Measurements from ENCODE around the gene ASTN1. TPM values are rescaled to one million over a fixed set of nuclear protein-coding genes. Genes with fewer than 3 reads are reported as not detected.

Gene ASTN1
- total RNA-seq, 1 experiment from 2014 or later, result 0.05 TPM

- no peak for TF ChIP-seq CTCF (IDR thresholded peaks at IDR 0.05)
- TF ChIP-seq REST (IDR thresholded peaks at IDR 0.05; ENCODE audit: insufficient read depth in 1 of 2, low read depth in 2 of 2, low read length in 1 of 2), result no peak
- TF ChIP-seq TCF7L2 (IDR thresholded peaks at IDR 0.05; ENCODE audit: low read depth, low read length), result no peak
- TF ChIP-seq POLR2AphosphoS5 (IDR thresholded peaks at IDR 0.05; ENCODE audit: low read depth, low read length), result no peak
- no peak for TF ChIP-seq SIN3A (IDR thresholded peaks at IDR 0.05; ENCODE audit: borderline replicate concordance, insufficient read depth, low read depth, low read length)
- no TSS peak for BruUV-seq (replicated peaks)
- Histone ChIP-seq H3K27ac (ENCODE audit: low read length) (no peak overlapping the region), H3K27me3 (ENCODE audit: control insufficient read depth, insufficient read depth, low read length) (no peaks in the 10 kb centered on the region), H3K4me1 (ENCODE audit: control insufficient read depth, insufficient read depth, low read length) (no peaks in the 10 kb centered on the region), H3K4me3 (ENCODE audit: low read depth in 2 of 2, low read length in 2 of 2) (no peak overlapping the region), H3K9me3 (ENCODE audit: control insufficient read depth, insufficient read depth, low read depth, low read length) (no peaks in the 10 kb centered on the region), H3K36me3 (ENCODE audit: control insufficient read depth, insufficient read depth, low read length) (no peaks in the 10 kb centered on the region)
- ChIA-PET POLR2A (no interaction called here), CTCF (no interaction called here)
- in situ Hi-C loops (cut with HindIII; ENCODE audit: low pct_unique_long_range_greater_than_20kb, low sequenced_read_pairs) (no loop called here), intact Hi-C loops (cut with micrococcal nuclease; ENCODE audit: unreplicated experiment) (no loop called here)
- no peak for ATAC-seq
- no peak for DNase-seq (ENCODE audit: low read depth, low spot score)
Observed at GRCh38 chr1:177146499-177146898, 18.0 kb downstream of the ASTN1 start.

GRCh38 chr1:177145106-177146070, 19.1 kb downstream of the ASTN1 start:
- ChIA-PET CTCF (no interaction called here), POLR2A (no interaction called here)
- Histone ChIP-seq H3K27ac (ENCODE audit: low read length) (no peak overlapping the region), H3K4me3 (ENCODE audit: low read depth in 2 of 2, low read length in 2 of 2) (no peak overlapping the region), H3K27me3 (ENCODE audit: control insufficient read depth, insufficient read depth, low read length) (no peaks in the 10 kb centered on the region), H3K4me1 (ENCODE audit: control insufficient read depth, insufficient read depth, low read length) (no peaks in the 10 kb centered on the region), H3K36me3 (ENCODE audit: control insufficient read depth, insufficient read depth, low read length) (no peaks in the 10 kb centered on the region), H3K9me3 (ENCODE audit: control insufficient read depth, insufficient read depth, low read depth, low read length) (no peaks in the 10 kb centered on the region)
- no peak for TF ChIP-seq REST (IDR thresholded peaks at IDR 0.05; ENCODE audit: insufficient read depth in 1 of 2, low read depth in 2 of 2, low read length in 1 of 2)
- TF ChIP-seq SIN3A (IDR thresholded peaks at IDR 0.05; ENCODE audit: borderline replicate concordance, insufficient read depth, low read depth, low read length), result no peak
- no peak for TF ChIP-seq CTCF (IDR thresholded peaks at IDR 0.05)
- no peak for TF ChIP-seq POLR2AphosphoS5 (IDR thresholded peaks at IDR 0.05; ENCODE audit: low read depth, low read length)
- no peak for TF ChIP-seq TCF7L2 (IDR thresholded peaks at IDR 0.05; ENCODE audit: low read depth, low read length)
- BruUV-seq (replicated peaks), result no TSS peak
- ATAC-seq (no peak), DNase-seq (ENCODE audit: low read depth, low spot score) (no peak)
- in situ Hi-C loops (cut with HindIII; ENCODE audit: low pct_unique_long_range_greater_than_20kb, low sequenced_read_pairs) (no loop called here), intact Hi-C loops (cut with micrococcal nuclease; ENCODE audit: unreplicated experiment) (no loop called here)

All from Panc1 (cell line).